KMS-11 (cell line): ENCODE measurements around the gene CYBRD1.

Source experiments
- H2AFZ ChIP-seq: fragments of 200-600 bp; sonication (generic); 2 replicates; pipeline ENCODE4 v1.6.1; 2016; ENCODE audit warnings: antibody characterized with exemption, mixed run types, low read depth
- H3K27ac ChIP-seq: fragments of 200-600 bp; sonication (generic); 2 replicates; pipeline ENCODE4 v1.6.1; 2016; ENCODE audit warnings: mild to moderate bottlenecking, mixed run types
- H3K27me3 ChIP-seq: fragments of 200-600 bp; sonication (generic); 2 replicates; pipeline ENCODE4 v1.6.1; 2017; ENCODE audit warnings: mild to moderate bottlenecking, low read depth, mixed run types, moderate library complexity; ENCODE audit not compliant: insufficient read depth
- H3K36me3 ChIP-seq: fragments of 200-600 bp; sonication (generic); 2 replicates; pipeline ENCODE4 v1.6.1; 2017; ENCODE audit warnings: mild to moderate bottlenecking, mixed run types; ENCODE audit not compliant: insufficient read depth
- H3K4me1 ChIP-seq: fragments of 200-600 bp; sonication (generic); 2 replicates; pipeline ENCODE4 v1.6.1; 2016; ENCODE audit warnings: mild to moderate bottlenecking, low read depth, mixed run types; ENCODE audit not compliant: poor library complexity, severe bottlenecking
- H3K4me2 ChIP-seq: fragments of 200-600 bp; sonication (generic); 2 replicates; pipeline ENCODE4 v1.7.0; 2016; ENCODE audit warnings: mild to moderate bottlenecking, mixed run types
- H3K4me3 ChIP-seq: fragments of 200-600 bp; sonication (generic); IDR thresholded peaks from 2 replicates; pipeline ENCODE4 v1.6.1; 2017; ENCODE audit warnings: low read depth, low read length, mixed read lengths; ENCODE audit not compliant: insufficient read depth
- H3K79me2 ChIP-seq: fragments of 200-600 bp; sonication (generic); 2 replicates; pipeline ENCODE4 v1.6.1; 2016; ENCODE audit warnings: low read depth, mixed run types; ENCODE audit not compliant: insufficient read depth
- H3K9ac ChIP-seq: fragments of 200-600 bp; sonication (generic); 2 replicates; pipeline ENCODE4 v1.6.1; 2016; ENCODE audit warnings: mild to moderate bottlenecking, mixed run types
- H4K20me1 ChIP-seq: fragments of 200-600 bp; sonication (generic); 2 replicates; pipeline ENCODE4 v1.6.1; 2016; ENCODE audit warnings: mild to moderate bottlenecking, mixed run types; ENCODE audit not compliant: insufficient read depth
- CTCF ChIP-seq: fragments of 200-600 bp; sonication (generic); conservative IDR thresholded peaks from 2 replicates; pipeline ENCODE4 v1.6.1; 2017; ENCODE audit warnings: low read depth, mild to moderate bottlenecking, antibody characterized with exemption, low read length, moderate library complexity, mixed read lengths

Gene CYBRD1

GRCh38 chr2:171554991-171555615 is 32.8 kb downstream of the CYBRD1 start:
- no peaks in the 10 kb centered on the region; the same call in 1 of the 2 replicates for H3K36me3 ChIP-seq
- H3K4me1 ChIP-seq: peaks cover 3% of the 10 kb centered on the region
- no peaks in the 10 kb centered on the region for H3K79me2 ChIP-seq
- H3K4me3 ChIP-seq: no peak overlapping the region
- H3K27ac ChIP-seq: no peak overlapping the region
- no peaks in the 10 kb centered on the region for H4K20me1 ChIP-seq
- H2AFZ ChIP-seq: no peak overlapping the region
- no peaks in the 10 kb centered on the region for H3K27me3 ChIP-seq
- H3K4me2 ChIP-seq: no peak overlapping the region
- no peak overlapping the region for H3K9ac ChIP-seq
- no peak for TF ChIP-seq CTCF

DNA sequence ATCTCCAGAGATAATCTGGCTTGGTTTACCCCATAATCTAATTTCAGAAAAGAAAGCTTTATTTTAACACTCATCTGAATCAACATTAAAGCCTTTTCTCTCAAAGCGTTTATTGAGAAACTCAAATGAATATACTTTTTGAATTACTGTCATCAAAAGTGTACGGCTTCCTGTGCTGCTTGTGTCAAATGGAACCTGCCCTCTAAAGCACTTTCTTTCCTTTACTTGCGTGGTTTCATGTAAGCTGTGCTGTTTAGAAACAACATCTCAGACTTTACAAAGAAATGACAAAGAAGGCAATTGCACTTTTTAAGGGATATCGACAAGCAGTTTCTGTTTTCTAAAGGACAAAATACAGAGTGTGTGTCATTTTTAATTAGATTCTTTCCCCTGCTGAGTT is 35.1 kb downstream of the CYBRD1 start:
- Histone ChIP-seq H3K79me2 (no peaks in the 10 kb centered on the region), H3K4me3 (no peak overlapping the region), H4K20me1 (no peaks in the 10 kb centered on the region), H3K36me3 (no peaks in the 10 kb centered on the region; the same call in 1 of the 2 replicates), H3K27ac (no peak overlapping the region), H3K9ac (no peak overlapping the region), H3K27me3 (no peaks in the 10 kb centered on the region), H2AFZ (no peak overlapping the region), H3K4me1 (peaks cover 3% of the 10 kb centered on the region), H3K4me2 (no peak overlapping the region)
- no peak for TF ChIP-seq CTCF

DNA sequence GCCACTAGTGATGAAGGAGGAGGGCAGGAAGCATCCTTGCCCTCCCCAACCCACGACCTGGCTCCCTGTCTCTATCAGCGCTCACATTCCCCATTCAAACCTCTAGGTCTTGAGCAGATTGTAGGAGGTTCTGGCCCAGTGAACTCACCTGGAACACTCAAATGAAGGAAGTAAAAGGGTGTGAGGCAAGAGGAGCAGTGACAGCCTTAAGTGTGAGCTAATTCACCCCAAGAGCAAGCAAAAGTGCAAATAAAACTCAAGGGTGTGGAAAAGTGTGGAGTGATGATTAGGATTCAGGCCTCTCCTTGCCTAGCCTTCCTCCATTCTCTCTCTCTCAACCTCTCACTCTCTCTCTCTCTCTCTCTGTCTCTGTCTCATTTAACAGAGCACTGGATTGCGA is 41.0 kb downstream of the CYBRD1 start:
- Histone ChIP-seq H3K4me1 (no peaks in the 10 kb centered on the region), H4K20me1 (no peaks in the 10 kb centered on the region), H3K9ac (no peak overlapping the region), H3K27ac (no peak overlapping the region), H3K36me3 (no peaks in the 10 kb centered on the region), H3K4me3 (no peak overlapping the region), H2AFZ (no peak overlapping the region), H3K4me2 (no peak overlapping the region), H3K27me3 (no peaks in the 10 kb centered on the region), H3K79me2 (no peaks in the 10 kb centered on the region)
- no peak for TF ChIP-seq CTCF

GRCh38 chr2:171564463-171564862 is 42.2 kb downstream of the CYBRD1 start:
- no peaks in the 10 kb centered on the region for H4K20me1 ChIP-seq
- H3K4me2 ChIP-seq: no peak overlapping the region
- no peaks in the 10 kb centered on the region for H3K79me2 ChIP-seq
- no peak overlapping the region for H2AFZ ChIP-seq
- H3K4me1 ChIP-seq: no peaks in the 10 kb centered on the region
- no peak overlapping the region for H3K4me3 ChIP-seq
- H3K27ac ChIP-seq: no peak overlapping the region
- H3K27me3 ChIP-seq: no peaks in the 10 kb centered on the region
- TF ChIP-seq CTCF: no peak
- no peaks in the 10 kb centered on the region for H3K36me3 ChIP-seq
- H3K9ac ChIP-seq: no peak overlapping the region
